Right cardiac atrium (tissue), 5 donors: ENCODE data around the gene ZNF439. TPM values are rescaled to one million over a fixed set of nuclear protein-coding genes. Genes with fewer than 3 reads are reported as not detected.
"Not testable (repeated sequence)": the region's sequence is repeated elsewhere in the genome, so short reads cannot be mapped to it uniquely, and the experiment has no call there.

Source experiments
- ATAC-seq, 2 donors: fragments of 200-7000 bp; cut with Tn5 transposase; one replicate each; pipeline versions ENCODE4 v1.8.0 to v1.9.1; 2020; ENCODE audit warnings: moderate library complexity in 2 of 2, mild to moderate bottlenecking in 1 of 2
- DNase-seq, 3 donors: peaks; one replicate each; pipeline ENCODE4 v3.0.0-alpha.2; 2020
- H3K27ac ChIP-seq: one replicate; pipeline ENCODE4 v1.5.1; 2013; ENCODE audit warnings: mild to moderate bottlenecking, low read length, control low read depth, moderate library complexity
- H3K27me3 ChIP-seq: one replicate; pipeline ENCODE4 v1.6.1; 2013; ENCODE audit not compliant: control insufficient read depth, insufficient read depth
- H3K4me1 ChIP-seq: one replicate; pipeline ENCODE4 v1.6.1; 2013; ENCODE audit warnings: low read length; ENCODE audit not compliant: control insufficient read depth, insufficient read depth
- H3K4me3 ChIP-seq: one replicate; pipeline ENCODE4 v1.5.1; 2013; ENCODE audit warnings: low read length, control low read depth
- H3K9me3 ChIP-seq: one replicate; pipeline ENCODE4 v1.6.1; 2013; ENCODE audit warnings: low read length; ENCODE audit not compliant: control insufficient read depth
- WGBS: extraction: QIAGEN DNeasy Blood & Tissue Kit; methylation state at CpG from one replicate; pipeline ENCODE4 v1.1.7; 2013; 5-methylcytosine and 5-hydroxymethylcytosine counted together
- intact Hi-C, 4 donors: fragments of 100-400 bp; cut with DNase I; formaldehyde crosslinking; loops; one replicate each; pipeline versions ENCODE4 v1.11.0 to v1.14.0; 2022 to 2023
- long read RNA-seq, 4 donors: library from polyadenylated mRNA; unstranded; transcript quantifications; one replicate each; pipeline ENCODE4 v2.0.0, GENCODE V29; 2020 to 2021
- polyA plus RNA-seq: library from polyadenylated mRNA; stranded (reverse); fragments of 200-250 nt; gene quantifications from one replicate; pipeline ENCODE4 v1.2.3, GENCODE V29; 2013
- total RNA-seq, 4 donors: library from RNA; stranded (reverse); fragmentation: NEBNext Ultra II Directional; extraction: Animal tissue kit (Norgen Biotek cat#: 25700); gene quantifications; one replicate each; pipeline ENCODE4 v1.2.1, GENCODE V29; 2021
- donor health status: healthy with polysubstance abuse.
- donor health status: DM: no; HTN: yes; CAD: no.
- donor health status: DM: no; HTN: no; CAD: no.
- donor health status: DM: no; HTN: yes; CAD: no; lungs with severe emphysema.
- donor health status: DM: yes; HTN: yes; CAD: no.

ZNF439 gene
- total RNA-seq (1 to 10 TPM; 4.7 to 5.5 (median 5.4) TPM), polyA plus RNA-seq (4.7 TPM)
- long read RNA-seq, donor 1, partial matches to known transcripts, result 0 of 14 reads
- long read RNA-seq, donor 1, other reads (novel, unspliced or antisense), result 9 of 14 reads
- long read RNA-seq, donor 2, partial matches to known transcripts, result 0 of 3 reads
- long read RNA-seq, donor 2, other reads (novel, unspliced or antisense), result 3 of 3 reads
- long read RNA-seq, donor 3, partial matches to known transcripts, result 0 of 9 reads
- long read RNA-seq, donor 3, other reads (novel, unspliced or antisense), result 7 of 9 reads
- long read RNA-seq, donor 4, partial matches to known transcripts, result 0 of 3 reads
- long read RNA-seq, donor 4, other reads (novel, unspliced or antisense), result 3 of 3 reads

DNA sequence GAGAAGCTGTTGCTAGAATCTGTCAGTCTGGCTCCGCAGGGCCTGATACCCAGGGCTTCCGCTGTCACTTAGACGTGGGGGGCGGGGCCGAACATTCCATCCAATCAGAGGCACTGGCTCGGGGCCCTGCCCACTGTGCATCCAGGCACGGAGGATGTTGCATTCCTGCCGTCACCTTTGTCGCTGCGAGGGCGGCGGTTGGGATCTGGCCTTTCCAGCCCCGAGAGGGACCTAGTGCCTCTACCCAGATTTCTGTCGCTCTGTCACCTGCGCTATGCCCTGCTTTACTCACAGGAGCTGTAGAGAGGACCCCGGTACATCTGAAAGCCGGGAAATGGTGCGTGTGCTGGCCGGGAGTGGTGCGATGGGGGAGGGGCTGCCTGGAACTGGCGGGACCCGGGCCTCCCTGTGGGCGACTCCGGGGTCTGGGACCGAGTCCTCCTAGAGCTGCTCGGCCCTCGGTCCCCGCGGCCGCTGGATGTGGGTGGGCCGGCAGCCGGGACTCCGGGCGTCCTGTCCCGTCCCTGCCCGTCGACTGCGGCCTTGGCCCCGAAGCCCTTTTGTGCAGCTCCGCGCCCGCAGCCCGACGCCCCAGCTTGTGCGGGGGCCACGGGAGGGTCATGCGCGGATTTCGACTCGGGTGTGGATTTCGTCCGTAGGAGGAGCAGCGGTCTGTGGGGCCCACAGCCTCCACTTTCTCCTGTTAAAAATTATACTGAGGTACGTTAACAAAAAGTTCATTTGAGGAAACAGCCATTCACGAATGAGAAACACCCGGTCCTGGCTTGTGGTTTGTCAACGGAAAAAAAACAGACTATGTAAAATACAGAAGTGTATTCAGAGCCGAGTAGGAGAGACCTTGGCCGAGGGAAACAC, at the start of gene ZNF439:
Gene ZNF439, plus strand, starts transcription at position 133 of the 876 bp plus-strand sequence. Its CDS starts 142 bp downstream, at position 275.
- H3K27me3 ChIP-seq, result no peaks in the 10 kb centered on the region
- H3K4me3 ChIP-seq, result peak within 1 kb of the TSS; percentile 70
- ATAC-seq, result peak; percentile 100
- DNase-seq, result peak; percentile 93 to 98 (median 97)
- H3K4me1 ChIP-seq, result no peaks in the 10 kb centered on the region
- intact Hi-C loops, result no loop called here
- no peaks in the 10 kb centered on the region for H3K9me3 ChIP-seq
- under 1% methylated on average over 59 of the region's 59 CpGs for WGBS
- H3K27ac ChIP-seq, result peak within 1 kb of the TSS; percentile 23

DNA sequence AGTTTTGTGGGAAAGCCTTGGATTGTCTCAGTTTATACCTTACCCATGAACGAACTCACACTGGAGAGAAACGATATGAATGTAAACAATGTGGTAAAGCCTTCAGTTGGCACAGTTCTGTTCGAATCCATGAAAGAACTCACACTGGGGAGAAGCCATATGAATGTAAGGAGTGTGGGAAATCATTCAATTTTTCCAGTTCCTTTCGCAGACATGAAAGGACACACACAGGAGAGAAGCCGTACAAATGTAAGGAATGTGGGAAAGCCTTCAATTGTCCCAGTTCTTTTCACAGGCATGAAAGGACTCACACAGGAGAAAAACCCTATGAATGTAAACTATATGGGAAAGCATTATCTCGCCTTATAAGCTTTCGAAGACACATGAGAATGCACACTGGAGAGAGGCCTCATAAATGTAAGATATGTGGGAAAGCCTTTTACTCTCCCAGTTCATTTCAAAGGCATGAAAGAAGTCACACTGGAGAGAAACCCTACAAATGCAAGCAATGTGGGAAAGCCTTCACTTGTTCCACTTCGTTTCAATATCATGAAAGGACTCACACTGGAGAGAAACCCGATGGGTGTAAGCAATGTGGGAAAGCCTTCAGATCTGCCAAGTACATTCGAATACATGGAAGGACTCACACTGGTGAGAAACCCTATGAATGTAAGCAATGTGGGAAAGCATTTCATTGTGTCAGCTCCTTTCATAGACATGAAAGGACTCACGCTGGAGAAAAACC, 42.0 kb upstream of the ZNF439 start:
- Histone ChIP-seq H3K27ac (no peak overlapping the region), H3K27me3 (no peaks in the 10 kb centered on the region), H3K4me3 (no peak overlapping the region), H3K4me1 (no peaks in the 10 kb centered on the region), H3K9me3 (peaks cover 2% of the 10 kb centered on the region)
- intact Hi-C loops, result no loop called here
- WGBS, result 94% methylated on average over 11 of the region's 11 CpGs
- no peak for DNase-seq
- no peak for ATAC-seq

DNA sequence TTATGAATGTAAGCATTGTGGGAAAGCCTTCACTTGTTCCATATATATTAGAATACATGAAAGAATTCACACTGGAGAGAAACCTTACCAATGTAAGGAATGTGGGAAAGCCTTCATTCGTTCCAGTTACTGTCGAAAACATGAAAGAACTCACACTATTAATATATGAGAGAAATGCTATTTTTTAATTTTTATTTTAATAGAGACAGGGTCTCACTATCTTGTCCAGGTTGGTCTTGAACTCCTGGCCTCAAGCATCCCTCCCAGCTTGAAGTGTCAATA, 41.5 kb upstream of the ZNF439 start:
- H3K4me1 ChIP-seq, result no peaks in the 10 kb centered on the region
- no peak overlapping the region for H3K27ac ChIP-seq
- no peaks in the 10 kb centered on the region for H3K27me3 ChIP-seq
- DNase-seq, result no peak
- ATAC-seq, result no peak
- H3K9me3 ChIP-seq, result peaks cover 2% of the 10 kb centered on the region
- intact Hi-C loops, result no loop called here
- WGBS, result 95% methylated on average over 2 of the region's 2 CpGs
- no peak overlapping the region for H3K4me3 ChIP-seq

DNA sequence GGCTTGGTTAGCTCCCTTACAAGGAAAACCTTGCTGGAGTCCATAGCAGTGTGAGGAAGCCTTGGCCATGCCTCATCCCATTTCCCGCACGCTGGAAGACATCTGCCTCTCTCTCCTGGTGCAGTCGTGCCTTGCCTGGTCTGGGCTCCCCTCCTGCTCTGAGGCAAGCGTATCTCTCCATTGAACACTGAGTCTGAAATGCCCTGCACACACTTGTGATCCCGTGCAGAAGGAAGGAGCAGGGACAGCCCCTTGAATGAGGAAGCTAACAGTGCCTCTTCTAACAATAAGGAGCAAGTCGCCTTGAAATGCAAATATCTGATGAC, 34.9 kb upstream of the ZNF439 start:
- intact Hi-C loops, result no loop called here
- DNase-seq (no peak), ATAC-seq (peak; percentile 43 to 47)
- no peaks in the 10 kb centered on the region for H3K9me3 ChIP-seq
- H3K4me3 ChIP-seq, result peak overlapping the region; percentile 87
- H3K4me1 ChIP-seq, result no peaks in the 10 kb centered on the region
- no peaks in the 10 kb centered on the region for H3K27me3 ChIP-seq
- under 1% methylated on average over 6 of the region's 6 CpGs for WGBS
- H3K27ac ChIP-seq, result peak overlapping the region; percentile 17

DNA sequence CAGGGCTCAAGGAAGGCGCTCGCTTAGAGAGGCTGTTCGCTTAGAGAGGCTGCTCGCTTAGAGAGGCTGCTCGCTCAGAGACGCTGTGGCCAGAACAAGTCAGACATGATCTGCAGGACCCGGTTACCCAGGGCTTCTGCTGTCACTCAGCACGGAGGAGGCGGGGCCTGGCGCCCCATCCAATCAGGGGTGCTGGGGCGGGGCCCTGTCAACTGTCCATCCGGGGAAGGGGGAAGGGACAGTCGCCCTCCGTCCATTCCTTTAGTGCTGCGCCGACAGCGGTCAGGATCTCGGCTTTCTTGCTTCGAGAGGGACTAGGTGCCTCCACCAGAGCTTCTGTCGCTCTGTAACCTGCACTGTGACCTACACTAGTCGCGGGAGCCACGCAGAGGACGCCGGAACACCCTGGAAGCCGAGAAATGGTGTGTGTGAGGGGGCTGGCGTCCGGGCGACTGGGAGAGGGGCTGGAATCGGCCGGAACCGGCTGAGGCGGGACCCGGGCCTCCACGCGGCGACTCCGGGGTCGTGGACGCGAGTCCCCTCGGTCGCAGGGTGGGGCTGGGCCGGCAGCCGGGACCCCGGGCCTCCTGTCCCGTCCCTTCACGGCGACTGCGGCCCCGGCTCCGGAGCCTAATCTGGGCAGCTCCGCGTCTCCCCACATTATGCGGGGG, 34.4 kb upstream of the ZNF439 start, which contains the start of gene ZNF440:
Gene ZNF440, plus strand, starts transcription at position 245 of the 671 bp plus-strand sequence. Its CDS starts 175 bp downstream, at position 420.
- no peaks in the 10 kb centered on the region for H3K4me1 ChIP-seq
- ATAC-seq (peak; percentile 100), DNase-seq (peak; percentile 96 to 99 (median 99))
- peak within 1 kb of the TSS; percentile 94 for H3K27ac ChIP-seq
- WGBS, result under 1% methylated on average over 55 of the region's 55 CpGs
- H3K27me3 ChIP-seq, result no peaks in the 10 kb centered on the region
- H3K4me3 ChIP-seq, result peak within 1 kb of the TSS; percentile 87
- no peaks in the 10 kb centered on the region for H3K9me3 ChIP-seq
- intact Hi-C loops, result no loop called here

DNA sequence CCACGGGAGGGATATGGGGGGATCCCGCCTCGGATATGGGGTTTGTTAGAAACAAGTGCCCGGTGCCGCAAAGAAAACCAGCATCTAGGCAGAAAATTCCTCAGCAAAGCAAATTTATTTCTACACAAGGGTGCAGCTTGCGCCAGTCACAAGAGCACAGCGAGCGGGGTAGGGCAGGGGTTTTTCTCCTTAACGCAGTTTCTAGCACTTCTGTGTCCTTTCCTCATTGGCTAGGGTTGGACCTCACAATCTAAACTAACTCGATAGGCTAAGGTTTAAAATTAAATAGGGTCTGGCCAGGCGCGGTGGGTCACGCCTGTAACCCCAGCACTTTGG, 33.9 kb upstream of the ZNF439 start:
- H3K4me1 ChIP-seq, result no peaks in the 10 kb centered on the region
- peak; percentile 9 to 48 for ATAC-seq
- intact Hi-C loops, result no loop called here
- DNase-seq, result no peak
- no peaks in the 10 kb centered on the region for H3K9me3 ChIP-seq
- peak overlapping the region; percentile 94 for H3K27ac ChIP-seq
- no peaks in the 10 kb centered on the region for H3K27me3 ChIP-seq
- peak overlapping the region; percentile 87 for H3K4me3 ChIP-seq
- 10% methylated on average over 13 of the region's 13 CpGs for WGBS

DNA sequence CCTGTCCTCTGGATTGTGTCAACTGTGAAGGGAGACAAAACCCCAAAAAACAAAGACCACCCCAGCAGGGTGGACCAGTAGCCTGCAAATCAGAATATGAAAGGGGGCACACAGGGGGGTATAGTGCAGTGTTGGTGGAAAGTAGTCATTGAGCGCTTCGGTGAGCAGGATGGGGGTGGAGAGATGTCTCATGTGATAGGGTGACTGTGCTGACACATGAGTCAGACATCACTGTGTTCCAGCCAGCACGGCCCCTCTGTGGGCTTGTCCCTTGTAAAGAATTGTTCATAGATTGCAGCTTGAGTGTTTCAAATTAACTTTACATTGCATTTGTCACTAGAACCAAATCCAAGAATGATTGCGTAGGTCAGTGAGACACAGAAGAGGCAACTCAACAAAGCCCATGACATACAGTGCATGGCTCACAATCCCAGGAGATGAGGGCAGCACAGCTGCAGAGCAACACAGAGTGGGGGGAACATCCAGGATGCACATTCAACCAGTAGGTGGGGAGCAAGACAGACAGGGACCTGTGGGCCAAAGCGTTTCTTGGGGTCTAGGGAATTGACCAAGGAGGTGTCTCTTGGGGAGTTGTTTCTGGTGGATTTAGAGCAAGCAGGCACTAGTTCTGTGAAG, 26.9 kb upstream of the ZNF439 start:
- no peak overlapping the region for H3K27ac ChIP-seq
- ATAC-seq, result peak in 1 of 2 donors; percentile 35
- intact Hi-C loops, result no loop called here

DNA sequence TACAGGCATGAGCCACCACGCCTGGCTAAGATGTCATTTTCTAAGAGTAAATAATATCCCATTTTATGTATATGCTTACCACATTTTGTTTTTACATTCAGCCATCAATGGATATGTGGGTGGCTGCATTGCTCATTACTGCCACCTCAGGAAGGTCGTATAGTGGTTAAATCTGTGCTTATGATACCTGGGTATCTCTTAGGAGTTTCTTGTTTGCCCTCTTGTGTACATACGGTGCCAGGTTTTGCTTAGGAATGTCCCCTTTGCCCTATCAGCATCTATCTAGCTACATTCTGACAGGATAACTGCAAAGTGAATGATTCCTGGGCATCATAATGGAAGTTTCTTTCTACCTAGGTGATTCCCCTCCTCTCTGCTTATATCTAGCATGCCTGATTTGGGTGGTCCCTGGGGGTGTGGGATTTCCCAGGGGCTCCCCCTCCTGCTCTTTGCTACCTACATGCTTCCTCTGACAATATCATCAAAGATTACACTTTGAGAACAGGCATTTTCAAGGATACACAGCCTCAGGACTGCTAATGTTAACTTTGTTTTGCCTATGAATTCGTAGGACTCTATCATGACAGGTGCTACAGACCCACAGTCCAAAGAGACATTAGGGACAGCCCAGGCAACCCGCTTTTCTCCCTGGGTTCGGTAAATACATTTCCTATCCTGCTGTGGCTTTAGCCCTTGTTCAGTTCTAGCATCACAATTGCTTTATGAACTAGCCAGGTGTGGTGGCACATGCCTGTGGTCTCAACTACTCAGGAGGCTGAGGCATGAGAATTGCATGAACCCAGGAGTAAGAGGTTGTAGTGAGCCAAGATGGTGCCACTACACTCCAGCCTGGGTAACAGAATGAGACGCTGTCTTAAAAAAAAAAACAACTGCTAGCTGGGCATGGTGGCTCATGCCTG, 19.3 kb upstream of the ZNF439 start:
- H3K4me1 ChIP-seq, ATAC-seq, H3K27ac ChIP-seq, H3K4me3 ChIP-seq, H3K27me3 ChIP-seq, H3K9me3 ChIP-seq, intact Hi-C loops, DNase-seq: not testable (repeated sequence)
- 91% methylated on average over 7 of the region's 7 CpGs for WGBS

More for the DNA sequence above, 26.9 kb upstream of the ZNF439 start:
- Histone ChIP-seq H3K9me3 (no peaks in the 10 kb centered on the region), H3K4me3 (no peak overlapping the region), H3K27me3 (no peaks in the 10 kb centered on the region), H3K4me1 (no peaks in the 10 kb centered on the region)
- 79% methylated on average over 5 of the region's 5 CpGs for WGBS
- DNase-seq, result no peak

DNA sequence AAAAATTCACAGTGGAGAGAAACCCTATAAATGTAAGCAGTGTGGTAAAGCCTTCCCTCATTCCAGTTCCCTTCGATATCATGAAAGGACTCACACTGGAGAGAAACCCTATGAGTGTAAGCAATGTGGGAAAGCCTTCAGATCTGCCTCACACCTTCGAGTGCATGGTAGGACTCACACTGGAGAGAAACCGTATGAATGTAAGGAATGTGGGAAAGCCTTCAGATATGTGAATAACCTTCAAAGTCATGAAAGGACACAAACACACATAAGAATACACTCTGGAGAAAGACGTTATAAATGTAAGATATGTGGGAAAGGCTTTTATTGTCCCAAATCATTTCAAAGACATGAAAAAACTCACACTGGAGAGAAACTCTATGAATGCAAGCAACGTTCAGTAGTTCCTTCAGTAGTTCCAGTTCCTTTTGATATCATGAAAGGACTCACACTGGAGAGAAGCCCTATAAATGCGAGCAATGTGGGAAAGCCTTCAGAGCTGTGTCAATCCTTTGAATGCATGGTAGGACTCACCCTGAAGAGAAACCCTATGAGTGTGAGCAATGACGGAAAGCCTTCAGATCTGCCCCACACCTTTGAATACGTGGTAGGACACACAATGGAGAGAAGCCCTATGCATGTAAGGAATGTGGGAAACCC, 16.1 kb upstream of the ZNF439 start:
- Histone ChIP-seq H3K27ac (no peak overlapping the region), H3K4me3 (no peak overlapping the region), H3K9me3 (peaks cover 5% of the 10 kb centered on the region), H3K4me1 (no peaks in the 10 kb centered on the region), H3K27me3 (no peaks in the 10 kb centered on the region)
- DNase-seq (no peak), ATAC-seq (no peak)
- intact Hi-C loops, result no loop called here
- 98% methylated on average over 8 of the region's 8 CpGs for WGBS
